ENCODE data around the gene HS3ST6. TPM values are rescaled to one million over a fixed set of nuclear protein-coding genes. Genes with fewer than 3 reads are reported as not detected.

The HS3ST6 gene
- total RNA-seq, 1 experiment from 2014 or later: 1.0 TPM

GRCh38 chr16:1961651-1962067, 43.4 kb upstream of the HS3ST6 start (continued):
- TF ChIP-seq NFYB (CRISPR knock-in tag; conservative IDR thresholded peaks at IDR 0.05; ENCODE audit: low read depth) (no peak), NFATC4 (CRISPR knock-in tag; IDR thresholded peaks at IDR 0.05) (peak; percentile 11; the same call in 1 of the 2 replicates), SMAD3 (CRISPR knock-in tag; IDR thresholded peaks at IDR 0.05; ENCODE audit: borderline replicate concordance) (0 out of 2 replicates have a peak, but pooled peaks have one; percentile 32), FOXJ3 (CRISPR knock-in tag; IDR thresholded peaks at IDR 0.05; ENCODE audit: borderline replicate concordance) (no peak), E2F5 (CRISPR knock-in tag; IDR thresholded peaks at IDR 0.05) (no peak), IRF1 (CRISPR knock-in tag; IDR thresholded peaks at IDR 0.05) (peak; percentile 51; the same call in 1 of the 2 replicates), NR1H2 (CRISPR knock-in tag; IDR thresholded peaks at IDR 0.05) (no peak)

- peaks cover 35% of the 10 kb centered on the region for H3K36me3 Mint-ChIP-seq
- H3K27ac Mint-ChIP-seq: peak overlapping the region; percentile 77
- ChIA-PET CTCF (interaction anchor here (0.5 to 1.7 kb wide), 7 partner anchors 14 to 178 kb away, joined by 3 to 6 read pairs (median 4); partner anchors contain the start of genes NUBP2 and SPSB3), POLR2A (interaction anchor here (0.9 to 2.0 kb wide), 8 partner anchors 10 to 194 kb away, joined by 3 to 10 read pairs (median 4); partner anchors contain the start of genes NOXO1, NTHL1, TBL3 and TRAF7)
- ATAC-seq (peak; percentile 17), DNase-seq (ENCODE audit: low spot score) (no peak)
- peak overlapping the region; percentile 93 for H3K4me3 Mint-ChIP-seq
- H3K27me3 Mint-ChIP-seq (ENCODE audit: low read depth): peaks cover 3% of the 10 kb centered on the region; the same call in 1 of the 2 replicates
- H3K9me3 Mint-ChIP-seq: no peaks in the 10 kb centered on the region
- H3K4me1 Mint-ChIP-seq: peaks cover 39% of the 10 kb centered on the region
- TF ChIP-seq PREB (CRISPR knock-in tag; IDR thresholded peaks at IDR 0.05; ENCODE audit: borderline replicate concordance): no peak
- no peak for TF ChIP-seq ATF6 (CRISPR knock-in tag; IDR thresholded peaks at IDR 0.05)
- TF ChIP-seq JAZF1 (CRISPR knock-in tag; IDR thresholded peaks at IDR 0.05): no peak
- peak; percentile 90; the same call in 1 of the 2 replicates for TF ChIP-seq SMAD3 (CRISPR knock-in tag; IDR thresholded peaks at IDR 0.05; ENCODE audit: borderline replicate concordance)
- TF ChIP-seq ATF1 (CRISPR knock-in tag; IDR thresholded peaks at IDR 0.05): peak; percentile 76; the same call in 1 of the 2 replicates
- TF ChIP-seq USF1 (CRISPR knock-in tag; IDR thresholded peaks at IDR 0.05): peak; percentile 11; the same call in 1 of the 2 replicates
- TF ChIP-seq KAT7 (CRISPR knock-in tag; IDR thresholded peaks at IDR 0.05; ENCODE audit: borderline replicate concordance): 0 out of 2 replicates have a peak, but pooled peaks have one; percentile 70
- TF ChIP-seq TEAD1 (CRISPR knock-in tag; IDR thresholded peaks at IDR 0.05): peak; percentile 48
- peak; percentile 32; the same call in 1 of the 2 replicates for TF ChIP-seq TEAD4 (CRISPR knock-in tag; IDR thresholded peaks at IDR 0.05)
- peak; percentile 97 for TF ChIP-seq ZNF416 (CRISPR knock-in tag; IDR thresholded peaks at IDR 0.05)
- peak; percentile 97 for TF ChIP-seq EMX1 (CRISPR knock-in tag; IDR thresholded peaks at IDR 0.05)
- TF ChIP-seq AR (CRISPR knock-in tag; IDR thresholded peaks at IDR 0.05): peak; percentile 95
- TF ChIP-seq STAT6 (CRISPR knock-in tag; conservative IDR thresholded peaks at IDR 0.05; ENCODE audit: low read depth): no peak
- peak; percentile 96 for TF ChIP-seq NFATC4 (CRISPR knock-in tag; IDR thresholded peaks at IDR 0.05)
- TF ChIP-seq PRRX2 (CRISPR knock-in tag; IDR thresholded peaks at IDR 0.05): peak; percentile 97
- no peak for TF ChIP-seq RORB (CRISPR knock-in tag; IDR thresholded peaks at IDR 0.05)
- TF ChIP-seq SMAD4 (CRISPR knock-in tag; IDR thresholded peaks at IDR 0.05): peak; percentile 67; the same call in 1 of the 2 replicates
- no peak for TF ChIP-seq ZNF121 (CRISPR knock-in tag; IDR thresholded peaks at IDR 0.05)
These were observed 42.7 kb upstream of the HS3ST6 start for GRCh38 chr16:1960665-1961630.

All from WTC11 (cell line).